ENCODE data around the gene DCDC2C.

The DCDC2C gene

GRCh38 chr2:3674066-3674845, 29.1 kb upstream of the DCDC2C start:
- H3K14ac ChIP-seq (ENCODE audit: low read length in 2 of 2), result no peak overlapping the region
- H3K36me3 ChIP-seq (ENCODE audit: control insufficient read depth in 1 of 2, insufficient read depth in 2 of 2, low read depth in 1 of 2, low read length in 2 of 2), result no peaks in the 10 kb centered on the region
- H2AK5ac ChIP-seq (ENCODE audit: low read length, severe bottlenecking), result no peak overlapping the region
- no peak for DNase-seq
- H3K4me2 ChIP-seq (ENCODE audit: low read length, poor library complexity, severe bottlenecking), result no peak overlapping the region
- H3K79me1 ChIP-seq (replicated peaks; ENCODE audit: low read length, poor library complexity, severe bottlenecking), result no peaks in the 10 kb centered on the region
- H3K27ac ChIP-seq (ENCODE audit: low read length, poor library complexity, severe bottlenecking), result no peak overlapping the region
- H3K4ac ChIP-seq (ENCODE audit: low read depth in 1 of 2, low read length in 2 of 2), result no peak overlapping the region
- no peak overlapping the region for H2AFZ ChIP-seq (ENCODE audit: low read depth, low read length)
- H3K27me3 ChIP-seq (ENCODE audit: control insufficient read depth in 1 of 2, insufficient read depth in 1 of 2, low read length in 2 of 2), result peaks cover 0 to 24% of the 10 kb centered on the region in 2 experiments
- no peak overlapping the region for H3K18ac ChIP-seq (ENCODE audit: low read depth in 1 of 2, low read length in 2 of 2)
- 87% methylated on average over 9 of the region's 9 CpGs for WGBS
- no peak overlapping the region for H2BK5ac ChIP-seq (ENCODE audit: low read depth, low read length, poor library complexity, severe bottlenecking)
- H3K9ac ChIP-seq (ENCODE audit: low read length), result no peak overlapping the region
- no peak overlapping the region for H4K91ac ChIP-seq (ENCODE audit: low read length)
- H3K4me3 ChIP-seq (ENCODE audit: insufficient read depth in 1 of 2, low read depth in 1 of 2, low read length in 2 of 2), result no peak overlapping the region
- no peak overlapping the region for H2BK120ac ChIP-seq (ENCODE audit: low read depth, low read length)
- no peak overlapping the region for H4K8ac ChIP-seq (ENCODE audit: low read length)
- no peaks in the 10 kb centered on the region for H3K4me1 ChIP-seq (ENCODE audit: control insufficient read depth, insufficient read depth, low read depth, low read length)
- no peak overlapping the region for H3K23ac ChIP-seq (ENCODE audit: low read length in 2 of 2)
- no peaks in the 10 kb centered on the region for H3K9me3 ChIP-seq (ENCODE audit: control insufficient read depth, low read length)
- H2BK12ac ChIP-seq (ENCODE audit: low read length in 2 of 2), result no peak overlapping the region
- H2BK15ac ChIP-seq (ENCODE audit: low read depth, poor library complexity, severe bottlenecking), result no peak overlapping the region

- no peak overlapping the region for H4K91ac ChIP-seq (ENCODE audit: low read length)
- H3K4me2 ChIP-seq (ENCODE audit: low read length, poor library complexity, severe bottlenecking), result no peak overlapping the region
- H3K79me1 ChIP-seq (replicated peaks; ENCODE audit: low read length, poor library complexity, severe bottlenecking), result no peaks in the 10 kb centered on the region
- H2AK5ac ChIP-seq (ENCODE audit: low read length, severe bottlenecking), result no peak overlapping the region
- no peak overlapping the region for H2BK5ac ChIP-seq (ENCODE audit: low read depth, low read length, poor library complexity, severe bottlenecking)
- H4K8ac ChIP-seq (ENCODE audit: low read length), result no peak overlapping the region
- H3K27me3 ChIP-seq (ENCODE audit: control insufficient read depth in 1 of 2, insufficient read depth in 1 of 2, low read length in 2 of 2), result peaks cover 0 to 28% of the 10 kb centered on the region in 2 experiments
- H2BK15ac ChIP-seq (ENCODE audit: low read depth, poor library complexity, severe bottlenecking), result no peak overlapping the region
- no peak overlapping the region for H3K23ac ChIP-seq (ENCODE audit: low read length in 2 of 2)
- DNase-seq, result no peak
- no peak overlapping the region for H3K9ac ChIP-seq (ENCODE audit: low read length)
- no peaks in the 10 kb centered on the region for H3K36me3 ChIP-seq (ENCODE audit: control insufficient read depth in 1 of 2, insufficient read depth in 2 of 2, low read depth in 1 of 2, low read length in 2 of 2)
- no peaks in the 10 kb centered on the region for H3K4me1 ChIP-seq (ENCODE audit: control insufficient read depth, insufficient read depth, low read depth, low read length)
- no peak overlapping the region for H3K14ac ChIP-seq (ENCODE audit: low read length in 2 of 2)
- no peak overlapping the region for H3K18ac ChIP-seq (ENCODE audit: low read depth in 1 of 2, low read length in 2 of 2)
- WGBS, result 94% methylated on average over 2 of the region's 4 CpGs
- no peak overlapping the region for H2AFZ ChIP-seq (ENCODE audit: low read depth, low read length)
- no peak overlapping the region for H3K4me3 ChIP-seq (ENCODE audit: insufficient read depth in 1 of 2, low read depth in 1 of 2, low read length in 2 of 2)
- no peak overlapping the region for H2BK120ac ChIP-seq (ENCODE audit: low read depth, low read length)
- H2BK12ac ChIP-seq (ENCODE audit: low read length in 2 of 2), result no peak overlapping the region
- H3K9me3 ChIP-seq (ENCODE audit: control insufficient read depth, low read length), result no peaks in the 10 kb centered on the region
- no peak overlapping the region for H3K4ac ChIP-seq (ENCODE audit: low read depth in 1 of 2, low read length in 2 of 2)
- no peak overlapping the region for H3K27ac ChIP-seq (ENCODE audit: low read length, poor library complexity, severe bottlenecking)
Measured at GRCh38 chr2:3675687-3676086, 27.7 kb upstream of the DCDC2C start.

GRCh38 chr2:3677436-3677835, 25.9 kb upstream of the DCDC2C start:
- H3K27me3 ChIP-seq (ENCODE audit: control insufficient read depth in 1 of 2, insufficient read depth in 1 of 2, low read length in 2 of 2), result peaks cover 0 to 32% of the 10 kb centered on the region in 2 experiments
- H2BK120ac ChIP-seq (ENCODE audit: low read depth, low read length), result no peak overlapping the region
- no peak overlapping the region for H4K8ac ChIP-seq (ENCODE audit: low read length)
- H3K4ac ChIP-seq (ENCODE audit: low read depth in 1 of 2, low read length in 2 of 2), result no peak overlapping the region
- no peak overlapping the region for H3K4me2 ChIP-seq (ENCODE audit: low read length, poor library complexity, severe bottlenecking)
- no peak overlapping the region for H3K23ac ChIP-seq (ENCODE audit: low read length in 2 of 2)
- no peak overlapping the region for H4K91ac ChIP-seq (ENCODE audit: low read length)
- no peak overlapping the region for H2AFZ ChIP-seq (ENCODE audit: low read depth, low read length)
- no peaks in the 10 kb centered on the region for H3K79me1 ChIP-seq (replicated peaks; ENCODE audit: low read length, poor library complexity, severe bottlenecking)
- no peak for DNase-seq
- 84% methylated on average over 9 of the region's 9 CpGs for WGBS
- no peak overlapping the region for H3K4me3 ChIP-seq (ENCODE audit: insufficient read depth in 1 of 2, low read depth in 1 of 2, low read length in 2 of 2)
- H3K36me3 ChIP-seq (ENCODE audit: control insufficient read depth in 1 of 2, insufficient read depth in 2 of 2, low read depth in 1 of 2, low read length in 2 of 2), result no peaks in the 10 kb centered on the region
- H2BK15ac ChIP-seq (ENCODE audit: low read depth, poor library complexity, severe bottlenecking), result no peak overlapping the region
- no peak overlapping the region for H2AK5ac ChIP-seq (ENCODE audit: low read length, severe bottlenecking)
- H3K9ac ChIP-seq (ENCODE audit: low read length), result no peak overlapping the region
- H3K18ac ChIP-seq (ENCODE audit: low read depth in 1 of 2, low read length in 2 of 2), result no peak overlapping the region
- H3K27ac ChIP-seq (ENCODE audit: low read length, poor library complexity, severe bottlenecking), result no peak overlapping the region
- H3K4me1 ChIP-seq (ENCODE audit: control insufficient read depth, insufficient read depth, low read depth, low read length), result no peaks in the 10 kb centered on the region
- H2BK12ac ChIP-seq (ENCODE audit: low read length in 2 of 2), result no peak overlapping the region
- H2BK5ac ChIP-seq (ENCODE audit: low read depth, low read length, poor library complexity, severe bottlenecking), result no peak overlapping the region
- H3K14ac ChIP-seq (ENCODE audit: low read length in 2 of 2), result no peak overlapping the region
- H3K9me3 ChIP-seq (ENCODE audit: control insufficient read depth, low read length), result no peaks in the 10 kb centered on the region

GRCh38 chr2:3678212-3678611, 25.2 kb upstream of the DCDC2C start:
- Histone ChIP-seq H3K23ac (ENCODE audit: low read length in 2 of 2) (no peak overlapping the region), H3K4me1 (ENCODE audit: control insufficient read depth, insufficient read depth, low read depth, low read length) (no peaks in the 10 kb centered on the region), H3K4ac (ENCODE audit: low read depth in 1 of 2, low read length in 2 of 2) (no peak overlapping the region), H2AK5ac (ENCODE audit: low read length, severe bottlenecking) (no peak overlapping the region), H2BK15ac (ENCODE audit: low read depth, poor library complexity, severe bottlenecking) (no peak overlapping the region), H3K36me3 (ENCODE audit: control insufficient read depth in 1 of 2, insufficient read depth in 2 of 2, low read depth in 1 of 2, low read length in 2 of 2) (no peaks in the 10 kb centered on the region), H3K14ac (ENCODE audit: low read length in 2 of 2) (no peak overlapping the region), H3K18ac (ENCODE audit: low read depth in 1 of 2, low read length in 2 of 2) (no peak overlapping the region), H2BK5ac (ENCODE audit: low read depth, low read length, poor library complexity, severe bottlenecking) (no peak overlapping the region), H2BK12ac (ENCODE audit: low read length in 2 of 2) (no peak overlapping the region), H3K79me1 (replicated peaks; ENCODE audit: low read length, poor library complexity, severe bottlenecking) (no peaks in the 10 kb centered on the region), H3K4me3 (ENCODE audit: insufficient read depth in 1 of 2, low read depth in 1 of 2, low read length in 2 of 2) (no peak overlapping the region), H3K9ac (ENCODE audit: low read length) (no peak overlapping the region), H4K8ac (ENCODE audit: low read length) (no peak overlapping the region), H3K27me3 (ENCODE audit: control insufficient read depth in 1 of 2, insufficient read depth in 1 of 2, low read length in 2 of 2) (peaks cover 0 to 31% of the 10 kb centered on the region in 2 experiments), H2BK120ac (ENCODE audit: low read depth, low read length) (no peak overlapping the region), H4K91ac (ENCODE audit: low read length) (no peak overlapping the region), H3K27ac (ENCODE audit: low read length, poor library complexity, severe bottlenecking) (no peak overlapping the region), H3K4me2 (ENCODE audit: low read length, poor library complexity, severe bottlenecking) (no peak overlapping the region), H3K9me3 (ENCODE audit: control insufficient read depth, low read length) (no peaks in the 10 kb centered on the region), H2AFZ (ENCODE audit: low read depth, low read length) (no peak overlapping the region)
- DNase-seq, result no peak
- 82% methylated on average over 9 of the region's 9 CpGs for WGBS

Data from mesenchymal stem cell (in vitro differentiated cells and primary cell).